Globus pallidus (tissue), 1 donor: ENCODE results near the gene MEI1.
"Not testable (repeated sequence)": the region's sequence is repeated elsewhere in the genome, so short reads cannot be mapped to it uniquely, and the experiment has no call there.

Experiments
- DNase-seq: peaks from one replicate; pipeline ENCODE4 v3.0.0-alpha.2; 2015; ENCODE audit warnings: low spot score

The MEI1 gene

GRCh38 chr22:41682033-41682807, 17.1 kb upstream of the MEI1 start:
- peak; percentile 84 for DNase-seq

DNA sequence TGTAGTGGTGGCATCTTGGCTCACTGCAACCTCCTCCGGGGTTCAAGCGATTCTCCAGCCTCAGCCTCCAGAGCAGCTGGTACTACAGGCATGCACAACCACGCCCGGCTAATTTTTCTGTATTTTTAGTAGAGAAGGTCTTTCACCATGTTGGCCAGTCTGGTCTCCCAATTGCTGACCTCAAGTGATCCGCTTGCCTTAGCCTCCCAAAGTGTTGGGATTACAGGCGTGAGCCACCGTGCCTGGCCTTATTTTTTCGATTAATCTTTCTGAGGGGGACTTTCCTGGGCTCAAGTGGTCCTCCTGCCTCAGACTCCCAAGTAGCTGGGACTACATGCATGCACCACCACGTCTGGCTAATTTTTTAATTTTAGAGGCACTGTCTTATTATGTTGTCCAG, 16.3 kb upstream of the MEI1 start:
- DNase-seq = no peak

GRCh38 chr22:41683616-41684015, 15.7 kb upstream of the MEI1 start:
- DNase-seq = no peak

GRCh38 chr22:41684194-41684593, 15.1 kb upstream of the MEI1 start:
- DNase-seq = no peak

- DNase-seq = not testable (repeated sequence)
These were observed 12.4 kb upstream of the MEI1 start for GRCh38 chr22:41686890-41687289.

DNA sequence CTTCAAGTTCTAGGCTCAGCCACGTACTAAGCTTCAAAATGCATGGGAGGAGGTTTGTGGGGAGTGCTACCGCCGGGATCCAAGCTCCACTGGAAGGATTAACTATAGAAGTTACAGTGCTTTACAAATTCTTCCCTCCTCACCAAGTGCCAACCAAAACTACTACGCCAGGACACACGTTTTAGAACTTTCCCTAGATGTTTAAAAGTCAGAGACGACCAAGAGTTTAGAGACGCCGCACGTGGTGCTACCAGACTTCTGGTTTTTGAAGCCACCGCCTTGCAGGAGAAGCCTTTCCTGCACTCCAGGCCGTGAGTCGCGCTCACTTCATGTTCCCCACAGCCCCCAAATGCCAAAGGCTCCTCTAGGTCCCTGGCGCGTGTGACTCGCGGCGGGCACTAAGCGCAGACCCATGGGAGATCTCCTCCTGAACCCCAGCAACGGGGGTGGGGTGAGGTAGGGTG, 11.4 kb upstream of the MEI1 start:
- peak; percentile 18 for DNase-seq

DNA sequence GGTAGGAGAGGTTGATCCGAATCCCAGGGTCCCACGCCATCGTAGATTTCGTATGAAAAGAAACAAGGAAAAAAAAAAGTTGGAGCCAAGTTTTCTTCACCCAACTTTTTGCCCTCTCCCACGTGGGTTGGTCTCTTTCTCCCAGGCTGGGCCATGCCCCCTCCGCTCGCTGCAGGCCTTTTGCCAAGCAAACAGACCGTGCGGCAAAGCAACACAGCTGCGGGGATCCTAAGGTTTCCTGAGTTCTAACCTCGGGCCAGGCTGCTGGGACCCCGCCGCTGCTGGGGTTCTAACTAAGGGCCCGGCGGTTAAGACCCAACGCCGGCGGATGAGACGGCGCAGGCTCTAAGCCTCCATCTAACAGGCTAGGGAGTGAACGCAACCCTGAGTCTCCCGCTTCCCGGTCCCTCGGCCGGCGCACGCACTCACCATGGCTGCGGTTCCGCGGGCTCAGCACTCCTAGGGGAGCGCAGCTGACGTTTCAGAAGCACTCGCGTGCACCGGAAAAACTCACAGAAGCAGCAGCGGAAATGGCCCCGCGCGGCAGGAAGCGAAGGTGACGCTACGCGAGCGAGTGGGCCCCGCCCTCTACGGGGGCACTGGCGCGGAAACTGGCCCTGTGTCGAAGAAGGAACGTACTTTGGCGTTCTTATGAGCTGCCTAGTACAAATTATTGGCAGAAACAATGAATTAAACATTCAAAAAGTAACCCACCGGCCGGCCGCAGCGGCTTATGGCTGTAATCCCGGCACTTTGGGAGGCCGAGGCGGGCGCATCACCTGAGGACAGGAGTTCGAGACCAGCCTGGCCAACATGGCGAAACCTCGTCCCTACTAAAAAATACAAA, 10.7 kb upstream of the MEI1 start, which contains the start of gene SNU13:
TSS of gene SNU13 (minus strand) at position 503 of the 847 bp plus-strand sequence. CDS start at position 432, 71 bp downstream.
- peak; percentile 86 for DNase-seq

GRCh38 chr22:41690476-41690875, 8.8 kb upstream of the MEI1 start:
- no peak for DNase-seq

- no peak for DNase-seq
These were observed 4.1 kb upstream of the MEI1 start for GRCh38 chr22:41695211-41695610.

- no peak for DNase-seq
These were observed 2.6 kb upstream of the MEI1 start for GRCh38 chr22:41696703-41697102.

DNA sequence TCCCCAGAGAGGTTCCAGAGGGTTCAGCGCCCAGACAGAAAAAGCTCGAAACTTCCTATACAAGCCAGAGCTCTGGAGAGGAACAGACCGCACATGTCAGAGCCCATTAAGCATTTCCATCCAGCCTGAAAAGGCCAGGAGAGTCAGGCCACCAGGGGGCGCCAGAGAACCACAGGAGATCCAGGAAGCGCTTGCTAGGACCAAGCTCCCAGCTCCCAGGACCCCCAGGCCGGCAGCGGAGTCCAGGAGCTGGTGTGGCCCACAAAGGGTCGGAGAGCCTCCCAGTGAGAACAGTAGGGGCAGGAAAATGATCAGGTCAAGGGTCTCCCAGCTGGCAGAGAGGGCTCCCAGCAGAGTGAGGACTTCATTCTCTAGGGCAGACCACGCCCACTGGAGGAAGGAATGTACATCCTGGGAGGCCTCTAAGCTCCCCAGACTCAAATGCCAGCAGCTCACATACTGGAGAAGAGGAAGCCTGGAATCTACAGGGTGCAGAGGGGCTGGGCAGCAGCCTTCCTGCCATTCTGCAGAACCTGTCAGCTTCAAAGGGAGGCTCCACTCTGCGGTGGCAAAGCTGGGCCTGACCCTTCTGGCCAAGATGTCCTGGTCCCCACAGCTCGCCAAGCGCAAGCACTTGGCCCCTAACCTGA, 2.1 kb upstream of the MEI1 start:
- peak; percentile 82 for DNase-seq

DNA sequence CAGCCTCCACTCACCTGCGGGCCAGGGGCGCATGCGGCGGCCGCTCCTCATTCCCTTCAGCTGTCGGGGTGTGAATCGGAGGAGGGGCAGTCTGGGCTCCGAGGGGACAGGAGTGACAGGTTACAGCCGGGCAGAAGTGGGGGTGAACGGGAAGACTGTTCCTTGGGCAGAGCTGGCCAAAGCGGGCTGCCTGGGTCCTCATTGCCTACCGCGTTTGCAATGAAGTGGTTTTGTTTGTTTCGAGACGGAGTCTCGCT, 733 bp downstream of the MEI1 start:
- no peak for DNase-seq

GRCh38 chr22:41702763-41703162, 3.5 kb downstream of the MEI1 start:
- no peak for DNase-seq

DNA sequence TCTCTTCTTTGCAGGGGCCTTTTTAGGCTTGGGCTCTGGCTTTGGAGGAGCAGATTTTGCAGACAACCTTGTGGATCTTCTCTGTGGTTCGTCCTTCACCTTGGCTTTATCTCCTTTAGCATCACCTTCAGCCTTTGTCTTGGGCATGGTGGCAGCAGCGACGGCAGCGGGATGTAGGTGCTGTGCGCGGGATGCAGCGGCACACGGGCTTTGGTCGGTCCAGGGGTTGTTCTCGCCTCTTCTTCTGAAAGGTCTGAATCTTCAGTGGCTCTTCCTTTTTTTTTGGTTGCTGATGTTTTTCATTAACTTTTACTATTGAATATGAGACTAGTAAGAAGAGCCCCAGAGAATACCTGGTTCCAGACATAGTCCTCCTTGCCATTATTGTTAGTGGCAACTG, 10.0 kb downstream of the MEI1 start:
- no peak for DNase-seq

GRCh38 chr22:41713004-41713403, 13.7 kb downstream of the MEI1 start:
- DNase-seq = no peak

DNA sequence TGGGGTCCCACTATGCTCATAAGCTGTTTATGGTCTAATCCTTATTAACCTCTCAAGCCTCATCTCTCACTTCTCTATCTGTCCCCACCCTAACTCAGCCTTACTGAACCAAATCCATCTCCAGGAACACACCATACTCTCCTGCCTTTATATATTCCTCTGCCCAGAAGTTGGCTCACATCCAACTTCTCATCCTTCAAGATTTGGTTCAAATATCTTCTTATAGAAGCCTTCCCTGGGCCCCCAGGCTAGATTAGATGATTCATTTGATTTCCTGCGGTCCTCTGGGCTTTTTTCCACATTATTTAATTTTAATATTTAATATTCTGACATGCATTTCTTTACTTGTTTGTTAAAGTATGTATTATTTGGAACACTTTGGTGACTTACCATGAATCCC, 23.2 kb downstream of the MEI1 start:
- no peak for DNase-seq

DNA sequence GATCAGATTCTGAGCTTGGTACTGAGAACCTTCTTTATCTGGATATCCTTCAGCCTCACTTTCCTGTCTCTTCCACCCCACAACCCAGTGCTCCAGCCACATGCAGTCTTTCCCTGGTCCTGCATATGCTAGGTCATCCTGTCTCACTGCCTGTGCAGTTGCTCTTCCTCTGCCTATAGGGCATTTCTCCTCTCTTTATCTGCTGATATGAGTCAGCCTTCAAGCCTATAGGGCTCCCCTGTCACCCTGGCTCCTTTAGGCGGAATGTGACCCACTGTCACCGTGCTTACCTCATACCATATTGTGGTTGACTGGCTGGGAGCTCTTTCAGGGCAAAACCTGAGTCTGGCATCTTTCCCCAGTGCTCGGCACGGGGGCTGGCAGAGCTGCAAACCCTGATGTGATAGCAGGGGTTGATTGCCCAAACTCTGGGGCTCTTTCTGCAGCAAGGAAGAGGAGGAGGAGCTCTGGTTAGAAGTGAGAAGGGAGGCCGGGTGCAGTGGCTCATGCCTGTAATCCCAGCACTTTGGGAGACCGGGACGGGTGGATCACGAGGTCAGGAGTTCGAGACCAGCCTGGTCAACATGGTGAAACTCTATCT, 26.3 kb downstream of the MEI1 start:
- DNase-seq = no peak

DNA sequence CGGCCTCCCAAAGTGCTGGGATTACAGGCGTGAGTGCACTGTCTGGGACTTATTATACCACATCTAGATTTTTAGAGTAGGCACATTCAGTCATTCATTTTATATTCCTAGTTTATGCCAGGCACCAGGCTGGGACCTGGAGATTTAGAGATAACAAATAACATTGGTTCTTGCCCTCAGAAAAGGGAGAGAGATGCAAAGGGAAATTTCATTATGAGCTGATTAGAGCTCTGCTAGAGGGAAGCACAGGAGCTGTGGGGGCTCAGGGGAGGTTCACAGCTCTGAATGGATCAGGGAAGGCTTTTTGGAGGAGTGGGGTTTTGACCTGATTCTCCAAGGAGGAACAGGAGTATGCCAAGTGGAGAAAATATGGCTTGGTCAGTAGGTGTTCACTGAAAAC, 32.3 kb downstream of the MEI1 start:
- DNase-seq = no peak

- DNase-seq = no peak
These were observed 32.9 kb downstream of the MEI1 start for GRCh38 chr22:41732096-41732772.

GRCh38 chr22:41733241-41733640, 33.9 kb downstream of the MEI1 start:
- not testable (repeated sequence) for DNase-seq

- DNase-seq = no peak
These were observed 40.3 kb downstream of the MEI1 start for GRCh38 chr22:41739576-41739975.

- DNase-seq = no peak
These were observed 43.6 kb downstream of the MEI1 start for GRCh38 chr22:41742918-41743317.
